Measurements from ENCODE around the gene CTU2.
A peak's percentile ranks its signal among the peaks of the same experiment; 100 is the strongest.
"Not testable (repeated sequence)": the region's sequence is repeated elsewhere in the genome, so short reads cannot be mapped to it uniquely, and the experiment has no call there.

Gene CTU2

GRCh38 chr16:88706229-88706964, at the start of gene CTU2, which contains the start of gene RNF166:
Gene CTU2 (plus strand): TSS chr16:88706503. CDS start chr16:88706531, 28 bp downstream.
Gene RNF166 (minus strand): TSS chr16:88706408. CDS start chr16:88706325, 83 bp downstream.
- peak; percentile 81 to 93 for DNase-seq (ENCODE audit: low read depth in 2 of 2)

GRCh38 chr16:88657371-88657770, 48.9 kb upstream of the CTU2 start:
- DNase-seq (ENCODE audit: low read depth in 2 of 2), result no peak

GRCh38 chr16:88658714-88659113, 47.6 kb upstream of the CTU2 start:
- DNase-seq (ENCODE audit: low read depth in 2 of 2), result no peak

- DNase-seq (ENCODE audit: low read depth in 2 of 2), result no peak
These were observed 47.1 kb upstream of the CTU2 start for GRCh38 chr16:88659160-88659559.

- no peak for DNase-seq (ENCODE audit: low read depth in 2 of 2)
These were observed 44.8 kb upstream of the CTU2 start for GRCh38 chr16:88661468-88661867.

GRCh38 chr16:88662222-88662842, 44.0 kb upstream of the CTU2 start:
- no peak for DNase-seq (ENCODE audit: low read depth in 2 of 2)

- DNase-seq (ENCODE audit: low read depth in 2 of 2), result peak; percentile 94
These were observed 43.3 kb upstream of the CTU2 start, which contains the start of gene MVD for GRCh38 chr16:88662843-88663606. Gene MVD (minus strand): TSS chr16:88663091. CDS start chr16:88663080, 11 bp downstream.

- no peak for DNase-seq (ENCODE audit: low read depth in 2 of 2)
These were observed 41.2 kb upstream of the CTU2 start for GRCh38 chr16:88665148-88665547.

GRCh38 chr16:88665570-88665969, 40.7 kb upstream of the CTU2 start:
- DNase-seq (ENCODE audit: low read depth in 2 of 2), result no peak

- DNase-seq (ENCODE audit: low read depth in 2 of 2), result no peak
These were observed 38.8 kb upstream of the CTU2 start for GRCh38 chr16:88667461-88667860.

GRCh38 chr16:88669493-88669892, 36.8 kb upstream of the CTU2 start:
- DNase-seq (ENCODE audit: low read depth in 2 of 2), result not testable (repeated sequence)

- DNase-seq (ENCODE audit: low read depth in 2 of 2), result no peak
These were observed 36.3 kb upstream of the CTU2 start for GRCh38 chr16:88669980-88670379.

- DNase-seq (ENCODE audit: low read depth in 2 of 2), result no peak
These were observed 34.5 kb upstream of the CTU2 start for GRCh38 chr16:88671806-88672205.

- no peak for DNase-seq (ENCODE audit: low read depth in 2 of 2)
These were observed 33.5 kb upstream of the CTU2 start for GRCh38 chr16:88672776-88673175.

- no peak for DNase-seq (ENCODE audit: low read depth in 2 of 2)
These were observed 32.5 kb upstream of the CTU2 start for GRCh38 chr16:88673716-88674379.

- no peak for DNase-seq (ENCODE audit: low read depth in 2 of 2)
These were observed 29.6 kb upstream of the CTU2 start for GRCh38 chr16:88676502-88677242.

- DNase-seq (ENCODE audit: low read depth in 2 of 2), result no peak
These were observed 28.6 kb upstream of the CTU2 start for GRCh38 chr16:88677721-88678120.

GRCh38 chr16:88678224-88678979, 27.9 kb upstream of the CTU2 start:
- no peak for DNase-seq (ENCODE audit: low read depth in 2 of 2)

- DNase-seq (ENCODE audit: low read depth in 2 of 2), result no peak
These were observed 25.7 kb upstream of the CTU2 start for GRCh38 chr16:88680554-88681083.

GRCh38 chr16:88681084-88681680, 25.1 kb upstream of the CTU2 start:
- DNase-seq (ENCODE audit: low read depth in 2 of 2), result no peak
